Fibroblast of villous mesenchyme (primary cell): ENCODE measurements around the gene UGT1A8. TPM values are rescaled to one million over a fixed set of nuclear protein-coding genes. Genes with fewer than 3 reads are reported as not detected.
"Not testable (repeated sequence)": the region's sequence is repeated elsewhere in the genome, so short reads cannot be mapped to it uniquely, and the experiment has no call there.

Experiments used
- DNase-seq: peaks from one replicate; pipeline ENCODE4 v3.0.0-alpha.2; 2010; ENCODE audit warnings: low read depth
- H3K4me3 ChIP-seq: 2 replicates; pipeline ENCODE4 v1.5.1; 2011; ENCODE audit warnings: low read depth, mild to moderate bottlenecking, low read length
- total RNA-seq: library from RNA; depleted of rRNA; stranded (reverse); fragments of >200 nt; gene quantifications from 2 replicates; pipeline ENCODE4 v1.2.3, GENCODE V29; 2012
- TF ChIP-seq, protein P1 (sequence below): IDR thresholded peaks from 2 replicates; pipeline ENCODE4 v1.5.1; 2012; ENCODE audit warnings: low read depth, mild to moderate bottlenecking, low read length; ENCODE audit not compliant: insufficient read depth

Gene UGT1A8
- total RNA-seq, 1 donor, result under 0.01 TPM

DNA sequence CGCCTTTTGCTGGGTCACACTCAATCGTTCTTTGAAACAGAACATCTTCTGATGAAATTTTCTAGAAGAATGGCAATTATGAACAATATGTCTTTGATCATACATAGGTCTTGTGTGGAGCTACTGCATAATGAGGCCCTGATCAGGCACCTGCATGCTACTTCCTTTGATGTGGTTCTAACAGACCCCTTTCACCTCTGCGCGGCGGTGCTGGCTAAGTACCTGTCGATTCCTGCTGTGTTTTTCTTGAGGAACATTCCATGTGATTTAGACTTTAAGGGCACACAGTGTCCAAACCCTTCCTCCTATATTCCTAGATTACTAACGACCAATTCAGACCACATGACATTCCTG is 95.8 kb downstream of the UGT1A8 start:
- TF ChIP-seq, protein P1, sequence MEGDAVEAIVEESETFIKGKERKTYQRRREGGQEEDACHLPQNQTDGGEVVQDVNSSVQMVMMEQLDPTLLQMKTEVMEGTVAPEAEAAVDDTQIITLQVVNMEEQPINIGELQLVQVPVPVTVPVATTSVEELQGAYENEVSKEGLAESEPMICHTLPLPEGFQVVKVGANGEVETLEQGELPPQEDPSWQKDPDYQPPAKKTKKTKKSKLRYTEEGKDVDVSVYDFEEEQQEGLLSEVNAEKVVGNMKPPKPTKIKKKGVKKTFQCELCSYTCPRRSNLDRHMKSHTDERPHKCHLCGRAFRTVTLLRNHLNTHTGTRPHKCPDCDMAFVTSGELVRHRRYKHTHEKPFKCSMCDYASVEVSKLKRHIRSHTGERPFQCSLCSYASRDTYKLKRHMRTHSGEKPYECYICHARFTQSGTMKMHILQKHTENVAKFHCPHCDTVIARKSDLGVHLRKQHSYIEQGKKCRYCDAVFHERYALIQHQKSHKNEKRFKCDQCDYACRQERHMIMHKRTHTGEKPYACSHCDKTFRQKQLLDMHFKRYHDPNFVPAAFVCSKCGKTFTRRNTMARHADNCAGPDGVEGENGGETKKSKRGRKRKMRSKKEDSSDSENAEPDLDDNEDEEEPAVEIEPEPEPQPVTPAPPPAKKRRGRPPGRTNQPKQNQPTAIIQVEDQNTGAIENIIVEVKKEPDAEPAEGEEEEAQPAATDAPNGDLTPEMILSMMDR, result no peak
- DNase-seq, result no peak
- H3K4me3 ChIP-seq, result no peak overlapping the region

DNA sequence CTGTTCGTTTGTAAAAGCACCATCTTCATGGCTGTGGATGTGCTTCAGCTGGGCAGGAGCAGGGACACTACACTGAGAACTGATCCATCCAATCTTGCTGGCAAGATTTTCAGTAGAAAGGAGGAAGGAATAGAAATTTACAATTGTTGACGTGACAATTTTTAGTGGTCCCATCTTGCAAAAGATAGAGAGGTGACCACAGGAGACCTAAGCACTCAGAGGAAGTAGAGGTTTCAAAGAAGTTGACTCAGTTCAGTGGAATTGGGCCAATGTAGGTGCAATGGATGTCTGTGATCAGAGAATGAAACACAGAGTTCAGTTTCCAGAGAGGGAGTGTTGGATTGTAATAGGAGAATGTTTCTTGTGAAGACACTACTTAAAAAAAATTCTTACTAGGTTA is 96.7 kb downstream of the UGT1A8 start:
- TF ChIP-seq, protein P1, result no peak
- no peak for DNase-seq

DNA sequence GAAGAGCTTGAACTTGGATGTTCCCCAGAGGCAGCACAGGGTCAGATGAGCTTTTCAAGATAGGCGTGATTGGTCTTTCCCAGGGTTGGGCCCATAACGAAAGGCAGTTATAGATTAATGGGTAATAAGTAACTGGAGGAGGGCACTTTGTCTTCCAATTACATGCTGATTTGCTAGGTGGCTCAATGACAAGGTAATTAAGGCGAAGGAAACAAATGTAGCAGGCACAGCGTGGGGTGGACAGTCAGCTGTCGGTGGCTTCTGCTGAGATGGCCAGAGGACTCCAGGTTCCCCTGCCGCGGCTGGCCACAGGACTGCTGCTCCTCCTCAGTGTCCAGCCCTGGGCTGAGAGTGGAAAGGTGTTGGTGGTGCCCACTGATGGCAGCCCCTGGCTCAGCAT is 101.1 kb downstream of the UGT1A8 start, which contains the start of gene UGT1A4:
UGT1A4 (plus strand) TSS at position 185 of the 400 bp plus-strand sequence; CDS start at position 270, 85 bp downstream.
- TF ChIP-seq, protein P1, result no peak
- no peak within 1 kb of the TSS for H3K4me3 ChIP-seq
- DNase-seq, result no peak

More for the DNA sequence above, 96.7 kb downstream of the UGT1A8 start:
- H3K4me3 ChIP-seq, result no peak overlapping the region

DNA sequence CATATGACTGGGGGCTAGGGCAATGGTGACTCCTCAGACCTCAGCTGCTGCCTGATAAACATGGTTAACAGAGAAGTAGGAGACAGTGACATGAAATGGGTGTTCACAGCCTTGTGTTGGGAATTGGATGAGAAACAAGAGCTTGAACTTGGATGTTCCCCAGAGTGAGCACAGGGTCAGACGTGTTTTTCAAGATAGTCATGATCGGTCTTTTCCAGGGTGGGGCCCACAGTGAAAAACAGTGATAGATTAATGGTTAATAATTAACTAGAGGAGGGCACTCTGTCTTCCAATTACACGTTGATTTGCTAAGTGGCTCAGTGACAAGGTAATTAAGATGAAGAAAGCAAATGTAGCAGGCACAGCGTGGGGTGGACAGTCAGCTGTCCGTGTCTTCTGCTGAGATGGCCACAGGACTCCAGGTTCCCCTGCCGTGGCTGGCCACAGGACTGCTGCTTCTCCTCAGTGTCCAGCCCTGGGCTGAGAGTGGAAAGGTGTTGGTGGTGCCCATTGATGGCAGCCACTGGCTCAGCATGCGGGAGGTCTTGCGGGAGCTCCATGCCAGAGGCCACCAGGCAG is 111.4 kb downstream of the UGT1A8 start, which contains the start of gene UGT1A3:
UGT1A3 (plus strand) TSS at position 320 of the 579 bp plus-strand sequence; CDS start at position 405, 85 bp downstream.
- TF ChIP-seq, protein P1, result no peak
- no peak for DNase-seq
- H3K4me3 ChIP-seq, result no peak within 1 kb of the TSS

DNA sequence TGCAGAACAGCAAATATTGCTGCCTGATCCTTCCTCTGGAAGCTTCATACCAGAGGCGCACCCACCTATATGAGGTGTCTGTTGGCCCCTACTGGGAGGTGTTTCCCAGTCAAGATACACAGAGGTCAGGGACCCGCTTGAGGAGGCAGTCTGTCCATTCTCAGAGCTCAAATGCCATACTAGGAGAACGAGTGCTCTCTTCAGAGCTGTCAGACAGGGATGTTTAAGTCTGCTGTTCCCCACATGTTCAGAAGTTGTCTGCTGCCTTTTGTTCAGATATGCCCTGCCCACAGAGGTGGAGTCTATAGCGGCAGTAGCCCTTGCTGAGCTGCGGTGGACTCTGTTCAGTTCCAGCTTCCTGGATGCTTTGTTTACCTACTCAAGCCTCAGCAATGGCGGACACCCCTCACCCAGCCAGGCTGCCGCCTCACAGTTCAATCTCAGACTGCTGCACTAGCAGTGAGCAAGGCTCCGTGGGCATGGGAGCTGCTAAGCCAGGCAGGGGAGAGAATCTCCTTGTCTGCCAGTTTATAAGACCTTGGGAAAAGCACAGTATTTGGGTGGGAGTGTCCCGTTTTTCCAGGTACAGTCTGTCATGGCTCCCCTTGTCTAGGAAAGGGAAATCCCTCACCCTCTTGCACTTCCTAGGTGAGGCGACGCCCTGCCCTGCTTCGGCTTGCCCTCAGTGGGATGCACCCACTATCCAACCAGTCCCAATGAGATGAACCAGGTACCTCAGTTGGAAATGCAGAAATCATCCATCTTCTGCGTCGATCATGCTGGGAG is 119.6 kb downstream of the UGT1A8 start:
- H3K4me3 ChIP-seq, DNase-seq: not testable (repeated sequence)

DNA sequence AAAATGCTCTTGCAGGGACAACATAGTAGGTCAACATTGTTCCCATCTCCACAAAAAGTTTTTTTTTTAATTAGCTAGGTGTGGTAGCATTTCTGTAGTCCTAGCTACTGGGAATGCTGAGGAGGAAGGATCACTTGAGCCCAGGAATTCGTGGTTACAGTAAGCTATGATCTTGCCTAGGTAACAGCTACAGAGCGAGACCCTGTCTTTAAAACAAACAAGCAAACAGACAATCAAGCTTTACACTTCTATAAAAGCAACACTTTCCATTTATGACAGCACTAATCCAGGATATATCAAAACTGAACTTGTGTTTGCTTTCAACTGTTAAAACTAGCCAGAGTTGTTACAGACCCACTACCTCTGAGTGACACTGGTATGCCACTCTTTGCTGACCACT is 123.4 kb downstream of the UGT1A8 start:
- no peak overlapping the region for H3K4me3 ChIP-seq
- TF ChIP-seq, protein P1, result no peak
- no peak for DNase-seq

DNA sequence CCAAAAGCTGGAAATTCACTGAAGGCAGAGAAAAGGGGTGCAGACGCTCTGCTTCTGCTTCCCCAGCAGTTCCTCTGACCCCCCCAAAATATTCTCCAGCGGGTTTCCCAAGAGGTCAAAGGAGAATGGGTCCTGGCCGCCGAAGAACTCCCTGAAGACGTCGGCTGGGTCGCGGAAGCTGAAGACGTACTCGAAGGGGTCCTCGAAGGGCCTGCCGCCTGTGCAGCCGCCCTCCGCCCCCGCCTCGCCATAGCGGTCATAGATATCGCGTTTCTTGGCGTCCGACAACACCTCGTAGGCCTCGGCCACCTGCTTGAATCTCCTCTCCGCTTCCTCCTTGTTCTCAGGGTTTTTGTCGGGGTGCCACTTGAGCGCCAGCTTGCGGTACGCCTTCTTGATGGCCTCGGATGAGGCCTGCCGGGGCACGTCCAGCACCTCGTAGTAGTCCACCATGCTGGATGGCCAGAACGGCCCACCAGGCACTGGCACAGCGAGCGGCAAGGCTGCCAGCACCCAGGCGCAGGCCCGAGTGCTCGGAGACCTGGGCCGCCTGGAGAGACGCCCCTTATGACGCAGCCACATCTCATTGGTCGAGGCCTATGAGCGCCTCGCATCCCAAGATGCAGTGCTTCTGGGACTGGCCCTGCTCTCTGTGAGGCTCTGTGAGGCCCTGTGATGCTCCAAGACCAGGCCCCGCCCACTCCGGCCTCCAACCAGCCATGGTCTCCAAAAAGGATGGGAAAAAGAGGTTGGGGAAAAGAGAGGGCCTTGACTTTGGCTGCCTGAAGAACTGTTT is 126.2 kb downstream of the UGT1A8 start:
- DNase-seq, result no peak
- TF ChIP-seq, protein P1, result no peak
- no peak overlapping the region for H3K4me3 ChIP-seq
